Gastroesophageal sphincter (tissue), 4 donors: ENCODE results near the gene IL27RA. TPM values are rescaled to one million over a fixed set of nuclear protein-coding genes. Genes with fewer than 3 reads are reported as not detected.

ENCODE experiments used
- ATAC-seq: fragments of 150-250 bp; one replicate; pipeline ENCODE4 v1.9.1; 2016; ENCODE audit warnings: mild to moderate bottlenecking, moderate library complexity
- H3K27ac ChIP-seq, 4 donors: fragments of 200-600 bp; sonication (generic) in 3 of 4; 1 replicate in 3 of 4; 2 replicates in 1 of 4; pipeline ENCODE4 v1.5.1; 2016 to 2019
- H3K27me3 ChIP-seq: fragments of 200-600 bp; sonication (generic); one replicate; pipeline ENCODE4 v1.5.1; 2019
- H3K36me3 ChIP-seq, 2 donors: fragments of 200-600 bp; sonication (generic); one replicate each; pipeline ENCODE4 v1.5.1; 2019; ENCODE audit warnings: control low read depth in 1 of 2
- H3K4me1 ChIP-seq, 3 donors: fragments of 200-600 bp; sonication (generic); 1 replicate in 2 of 3; 2 replicates in 1 of 3; pipeline ENCODE4 v1.5.1; 2016 to 2019; ENCODE audit warnings: control low read depth in 2 of 3
- H3K4me3 ChIP-seq, 2 donors: fragments of 200-600 bp; sonication (generic); one replicate each; pipeline ENCODE4 v1.5.1; 2019; ENCODE audit warnings: mild to moderate bottlenecking in 1 of 2, moderate library complexity in 1 of 2
- H3K9me3 ChIP-seq, 3 donors: fragments of 200-600 bp; sonication (generic); one replicate each; pipeline ENCODE4 v1.5.1; 2017 to 2019; ENCODE audit warnings: control low read depth in 2 of 3
- CTCF ChIP-seq, 4 experiments: fragments of 200-600 bp in 2 of 4; fragments of 450-650 bp in 2 of 4; sonication (generic) in 1 of 4; IDR thresholded peaks; one replicate each; pipeline ENCODE4 v1.5.1; 2017 to 2019; ENCODE audit warnings: antibody characterized with exemption in 4 of 4, mild to moderate bottlenecking in 2 of 4, moderate library complexity in 2 of 4
- EP300 ChIP-seq: sonication (generic); formaldehyde crosslinking; IDR thresholded peaks from one replicate; pipeline ENCODE4 v1.6.1; 2017; ENCODE audit warnings: antibody characterized with exemption, mild to moderate bottlenecking
- POLR2A ChIP-seq, 2 donors: fragments of 450-650 bp; IDR thresholded peaks; one replicate each; pipeline ENCODE4 v1.6.1; 2017; ENCODE audit warnings: antibody characterized with exemption in 2 of 2, mild to moderate bottlenecking in 2 of 2, moderate library complexity in 1 of 2
- POLR2AphosphoS5 ChIP-seq: sonication (generic); formaldehyde crosslinking; IDR thresholded peaks from one replicate; pipeline ENCODE4 v1.6.1; 2017; ENCODE audit warnings: antibody characterized with exemption
- WGBS, 2 donors: methylation state at CpG; one replicate each; pipeline ENCODE4 v1.1.5; 2018; ENCODE audit warnings: low coverage in 1 of 2; 5-methylcytosine and 5-hydroxymethylcytosine counted together
- total RNA-seq, 4 donors: library from RNA; depleted of rRNA; stranded (reverse); fragments of >200 nt; gene quantifications; one replicate each; pipeline ENCODE4 v1.1.0, GENCODE V29; 2016

Gene IL27RA
- total RNA-seq = 1 to 10 TPM; 1.1 to 5.4 (median 3.1) TPM

- TF ChIP-seq POLR2AphosphoS5 (no peak), CTCF (IDR thresholded peaks at IDR 0.05) (peak in 3 of 4 experiments; percentile 30 to 53 (median 45)), POLR2A (IDR thresholded peaks at IDR 0.05) (peak in 1 of 2 donors; percentile 22), EP300 (no peak)
- H3K36me3 ChIP-seq = no peaks in the 10 kb centered on the region
- WGBS, 2 donors = no CpG with 5 or more reads among the region's 63 CpGs
- peak within 1 kb of the TSS; percentile 36 to 64 for H3K4me3 ChIP-seq
- no peaks in the 10 kb centered on the region for H3K9me3 ChIP-seq
- peak within 1 kb of the TSS in 3 of 4 donors; percentile 62 to 73 (median 72) for H3K27ac ChIP-seq
- H3K27me3 ChIP-seq = peaks cover 41% of the 10 kb centered on the region
- H3K4me1 ChIP-seq = peaks cover 0 to 15% (median 8%) of the 10 kb centered on the region in 3 donors
- peak; percentile 62 for ATAC-seq
These were observed at the start of gene IL27RA for GRCh38 chr19:14031719-14032480. TSS of gene IL27RA (plus strand) at chr19:14031762. CDS start at chr19:14031873, 111 bp downstream.

GRCh38 chr19:13981988-13982501, 49.5 kb upstream of the IL27RA start:
- Histone ChIP-seq H3K4me1 (peaks cover 0 to 39% (median 26%) of the 10 kb centered on the region in 3 donors), H3K4me3 (no peak overlapping the region), H3K36me3 (peaks cover 0 to 23% of the 10 kb centered on the region in 2 donors), H3K27me3 (no peaks in the 10 kb centered on the region), H3K27ac (no peak overlapping the region), H3K9me3 (no peaks in the 10 kb centered on the region)
- TF ChIP-seq CTCF (IDR thresholded peaks at IDR 0.05) (no peak), POLR2AphosphoS5 (no peak)
- WGBS, 2 donors = 95% methylated on average over 4 of the region's 17 CpGs; no CpG with 5 or more reads in 1 of the 2 donors
- no peak for ATAC-seq

- Histone ChIP-seq H3K4me1 (peaks cover 0 to 44% (median 28%) of the 10 kb centered on the region in 3 donors), H3K27me3 (no peaks in the 10 kb centered on the region), H3K27ac (no peak overlapping the region), H3K4me3 (no peak overlapping the region), H3K36me3 (peaks cover 0 to 23% of the 10 kb centered on the region in 2 donors), H3K9me3 (no peaks in the 10 kb centered on the region)
- 85 to 91% methylated on average over 4 to 8 of the region's 9 CpGs for WGBS, 2 donors
- no peak for ATAC-seq
- TF ChIP-seq CTCF (IDR thresholded peaks at IDR 0.05) = no peak
- no peak for TF ChIP-seq POLR2A (IDR thresholded peaks at IDR 0.05)
- no peak for TF ChIP-seq EP300
- no peak for TF ChIP-seq POLR2AphosphoS5
These were observed 48.8 kb upstream of the IL27RA start for GRCh38 chr19:13982773-13983172.

GRCh38 chr19:13983213-13983889, 48.2 kb upstream of the IL27RA start:
- no peak overlapping the region for H3K27ac ChIP-seq
- H3K9me3 ChIP-seq = no peaks in the 10 kb centered on the region
- TF ChIP-seq POLR2AphosphoS5 (no peak), CTCF (IDR thresholded peaks at IDR 0.05) (no peak), EP300 (no peak), POLR2A (IDR thresholded peaks at IDR 0.05) (no peak)
- no peak for ATAC-seq
- peaks cover 0 to 39% (median 23%) of the 10 kb centered on the region in 3 donors for H3K4me1 ChIP-seq
- H3K36me3 ChIP-seq = peaks cover 0 to 23% of the 10 kb centered on the region in 2 donors
- WGBS, 2 donors = no CpG with 5 or more reads among the region's 21 CpGs
- no peak overlapping the region for H3K4me3 ChIP-seq
- H3K27me3 ChIP-seq = no peaks in the 10 kb centered on the region
